Activated CD4-positive, alpha-beta memory T cell treated with anti-CD3 and anti-CD28 coated beads, Interleukin-2, amount 10 ng/mL, durations not matched to agents 7 days and 5 days (primary cell): Measurements from ENCODE around the gene NT5DC4. TPM values are rescaled to one million over a fixed set of nuclear protein-coding genes. Genes with fewer than 3 reads are reported as not detected.
A peak's percentile ranks its signal among the peaks of the same experiment; 100 is the strongest.

Source experiments
- CTCF ChIA-PET: fragments of 350-600 bp; sonication (Branson Sonifier 250); formaldehyde crosslinking; loops from one replicate; lab custom pipeline; 2021; ENCODE audit warnings: antibody characterized with exemption, inconsistent platforms; lab: Charles Lee
- POLR2A ChIA-PET: fragments of 350-600 bp; sonication (Branson Sonifier 250); formaldehyde crosslinking; loops from one replicate; lab custom pipeline; 2021; ENCODE audit warnings: antibody characterized with exemption; lab: Charles Lee
- DNase-seq: peaks from one replicate; pipeline ENCODE4 v3.0.0-alpha.2; 2020
- H3K27ac Mint-ChIP-seq: one replicate; pipeline ENCODE4 v1.8.0; 2021; ENCODE audit warnings: mild to moderate bottlenecking, mixed read lengths
- H3K27me3 Mint-ChIP-seq: one replicate; pipeline ENCODE4 v1.8.0; 2021; ENCODE audit warnings: mixed read lengths
- H3K36me3 Mint-ChIP-seq: one replicate; pipeline ENCODE4 v1.8.0; 2021; ENCODE audit warnings: low read depth, mixed read lengths
- H3K4me1 Mint-ChIP-seq: one replicate; pipeline ENCODE4 v1.8.0; 2021; ENCODE audit warnings: mixed read lengths
- H3K4me3 Mint-ChIP-seq: one replicate; pipeline ENCODE4 v1.8.0; 2021; ENCODE audit warnings: mild to moderate bottlenecking, mixed read lengths
- H3K9me3 Mint-ChIP-seq: one replicate; pipeline ENCODE4 v1.8.0; 2021; ENCODE audit warnings: mixed read lengths
- total RNA-seq, 2 experiments: library from RNA; stranded (reverse); gene quantifications; one replicate each; pipeline ENCODE4 v1.2.3, GENCODE V29; 2021

NT5DC4 gene
- total RNA-seq, 2 experiments from 2014 or later = not detected

- DNase-seq = no peak
- H3K36me3 Mint-ChIP-seq = no peaks in the 10 kb centered on the region
- no peaks in the 10 kb centered on the region for H3K9me3 Mint-ChIP-seq
- H3K27ac Mint-ChIP-seq = no peak overlapping the region
- POLR2A ChIA-PET = interaction anchor here (0.7 to 4.5 kb wide), 16 partner anchors 11 to 125 kb away, joined by 3 to 33 read pairs (median 4); partner anchors contain the start of gene SLC20A1
- H3K4me3 Mint-ChIP-seq = no peak overlapping the region
- H3K27me3 Mint-ChIP-seq = no peaks in the 10 kb centered on the region
- CTCF ChIA-PET = interaction anchor here (0.5 to 9.0 kb wide), 31 partner anchors 10 to 245 kb away, joined by 3 to 175 read pairs (median 6); partner anchors contain the start of genes CHCHD5 and SLC20A1
- H3K4me1 Mint-ChIP-seq = peaks cover 24% of the 10 kb centered on the region
Measured at GRCh38 chr2:112725545-112726457, 5.0 kb downstream of the NT5DC4 start.

GRCh38 chr2:112726487-112727190, 5.8 kb downstream of the NT5DC4 start:
- Mint-ChIP-seq H3K9me3 (no peaks in the 10 kb centered on the region), H3K4me1 (peaks cover 27% of the 10 kb centered on the region), H3K27me3 (no peaks in the 10 kb centered on the region), H3K36me3 (no peaks in the 10 kb centered on the region), H3K4me3 (no peak overlapping the region), H3K27ac (peak overlapping the region; percentile 49)
- DNase-seq = peak; percentile 93
- ChIA-PET POLR2A (interaction anchor here (0.7 to 4.5 kb wide), 10 partner anchors 13 to 126 kb away, joined by 3 to 33 read pairs (median 4); partner anchors contain the start of gene SLC20A1), CTCF (interaction anchor here (0.5 to 9.0 kb wide), 34 partner anchors 11 to 246 kb away, joined by 3 to 175 read pairs (median 5); partner anchors contain the start of genes CHCHD5 and SLC20A1)

GRCh38 chr2:112727276-112728028, 6.6 kb downstream of the NT5DC4 start:
- Mint-ChIP-seq H3K27me3 (no peaks in the 10 kb centered on the region), H3K9me3 (no peaks in the 10 kb centered on the region), H3K27ac (no peak overlapping the region), H3K36me3 (no peaks in the 10 kb centered on the region), H3K4me1 (peaks cover 27% of the 10 kb centered on the region), H3K4me3 (no peak overlapping the region)
- POLR2A ChIA-PET = interaction anchor here (1.5 to 4.5 kb wide), 5 partner anchors 12 to 127 kb away, joined by 4 to 33 read pairs (median 5); partner anchors contain the start of gene SLC20A1
- DNase-seq = no peak
- CTCF ChIA-PET = interaction anchor here (0.8 to 9.0 kb wide), 26 partner anchors 10 to 215 kb away, joined by 3 to 175 read pairs (median 10); partner anchors contain the start of genes CHCHD5 and SLC20A1

- Mint-ChIP-seq H3K36me3 (no peaks in the 10 kb centered on the region), H3K4me3 (no peak overlapping the region), H3K27ac (no peak overlapping the region), H3K4me1 (peaks cover 27% of the 10 kb centered on the region), H3K9me3 (no peaks in the 10 kb centered on the region), H3K27me3 (no peaks in the 10 kb centered on the region)
- ChIA-PET POLR2A (interaction anchor here (1.5 to 4.5 kb wide), 3 partner anchors 11 to 128 kb away, joined by 4 to 33 read pairs (median 13); partner anchors contain the start of gene SLC20A1), CTCF (interaction anchor here (0.8 to 9.0 kb wide), 18 partner anchors 9 to 214 kb away, joined by 3 to 175 read pairs (median 9); no protein-coding TSS in a partner anchor)
- no peak for DNase-seq
Measured at GRCh38 chr2:112728029-112728362, 7.2 kb downstream of the NT5DC4 start.

GRCh38 chr2:112728378-112729175, 7.8 kb downstream of the NT5DC4 start:
- CTCF ChIA-PET = interaction anchor here (0.8 to 9.0 kb wide), 15 partner anchors 9 to 213 kb away, joined by 3 to 175 read pairs (median 5); no protein-coding TSS in a partner anchor
- peak; percentile 14 for DNase-seq
- no peaks in the 10 kb centered on the region for H3K9me3 Mint-ChIP-seq
- no peak overlapping the region for H3K27ac Mint-ChIP-seq
- no peaks in the 10 kb centered on the region for H3K27me3 Mint-ChIP-seq
- H3K36me3 Mint-ChIP-seq = no peaks in the 10 kb centered on the region
- POLR2A ChIA-PET = no interaction called here
- no peak overlapping the region for H3K4me3 Mint-ChIP-seq
- peaks cover 27% of the 10 kb centered on the region for H3K4me1 Mint-ChIP-seq

- ChIA-PET POLR2A (interaction anchor here (0.7 kb wide), 1 partner anchor 66 kb away, joined by 3 read pairs; no protein-coding TSS in a partner anchor), CTCF (interaction anchor here (1.0 to 9.0 kb wide), 7 partner anchors 9 to 212 kb away, joined by 3 to 175 read pairs (median 3); no protein-coding TSS in a partner anchor)
- H3K36me3 Mint-ChIP-seq = peaks cover under 1% of the 10 kb centered on the region
- H3K27me3 Mint-ChIP-seq = no peaks in the 10 kb centered on the region
- H3K4me1 Mint-ChIP-seq = peaks cover 27% of the 10 kb centered on the region
- no peaks in the 10 kb centered on the region for H3K9me3 Mint-ChIP-seq
- no peak for DNase-seq
- no peak overlapping the region for H3K27ac Mint-ChIP-seq
- no peak overlapping the region for H3K4me3 Mint-ChIP-seq
Measured at GRCh38 chr2:112730216-112730615, 9.4 kb downstream of the NT5DC4 start.

- Mint-ChIP-seq H3K9me3 (no peaks in the 10 kb centered on the region), H3K36me3 (peaks cover 4% of the 10 kb centered on the region), H3K27me3 (no peaks in the 10 kb centered on the region), H3K4me1 (peaks cover 27% of the 10 kb centered on the region), H3K4me3 (no peak overlapping the region), H3K27ac (no peak overlapping the region)
- ChIA-PET CTCF (interaction anchor here (0.6 to 9.0 kb wide), 5 partner anchors 19 to 212 kb away, joined by 3 to 175 read pairs (median 3); no protein-coding TSS in a partner anchor), POLR2A (interaction anchor here (0.7 kb wide), 1 partner anchor 67 kb away, joined by 3 read pairs; no protein-coding TSS in a partner anchor)
- DNase-seq = peak; percentile 2
Measured at GRCh38 chr2:112730791-112731190, 10.0 kb downstream of the NT5DC4 start.

- no peaks in the 10 kb centered on the region for H3K27me3 Mint-ChIP-seq
- no peak overlapping the region for H3K27ac Mint-ChIP-seq
- no peaks in the 10 kb centered on the region for H3K9me3 Mint-ChIP-seq
- ChIA-PET POLR2A (no interaction called here), CTCF (interaction anchor here (0.6 to 9.0 kb wide), 5 partner anchors 22 to 211 kb away, joined by 3 to 175 read pairs (median 3); no protein-coding TSS in a partner anchor)
- H3K4me1 Mint-ChIP-seq = peaks cover 20% of the 10 kb centered on the region
- DNase-seq = no peak
- H3K4me3 Mint-ChIP-seq = no peak overlapping the region
- peaks cover 6% of the 10 kb centered on the region for H3K36me3 Mint-ChIP-seq
Measured at GRCh38 chr2:112731479-112731878, 10.7 kb downstream of the NT5DC4 start.

GRCh38 chr2:112733456-112733855, 12.6 kb downstream of the NT5DC4 start:
- Mint-ChIP-seq H3K9me3 (no peaks in the 10 kb centered on the region), H3K4me3 (no peak overlapping the region), H3K4me1 (peaks cover 6% of the 10 kb centered on the region), H3K27ac (no peak overlapping the region), H3K27me3 (no peaks in the 10 kb centered on the region), H3K36me3 (peaks cover 24% of the 10 kb centered on the region)
- ChIA-PET POLR2A (interaction anchor here (1.1 kb wide), 1 partner anchor 28 kb away, joined by 3 read pairs; no protein-coding TSS in a partner anchor), CTCF (interaction anchor here (1.0 kb wide), 1 partner anchor 208 kb away, joined by 3 read pairs; no protein-coding TSS in a partner anchor)
- peak; percentile 7 for DNase-seq

GRCh38 chr2:112733871-112734270, 13.1 kb downstream of the NT5DC4 start:
- Mint-ChIP-seq H3K36me3 (peaks cover 27% of the 10 kb centered on the region), H3K27me3 (no peaks in the 10 kb centered on the region), H3K4me1 (peaks cover 4% of the 10 kb centered on the region), H3K27ac (no peak overlapping the region), H3K9me3 (no peaks in the 10 kb centered on the region), H3K4me3 (no peak overlapping the region)
- no peak for DNase-seq
- POLR2A ChIA-PET = interaction anchor here (1.1 kb wide), 1 partner anchor 28 kb away, joined by 3 read pairs; no protein-coding TSS in a partner anchor
- CTCF ChIA-PET = interaction anchor here (1.0 kb wide), 1 partner anchor 208 kb away, joined by 3 read pairs; no protein-coding TSS in a partner anchor
